ENCODE data around the gene PTPRN2.
"Not testable (repeated sequence)": the region's sequence is repeated elsewhere in the genome, so short reads cannot be mapped to it uniquely, and the experiment has no call there.

PTPRN2 gene

DNA sequence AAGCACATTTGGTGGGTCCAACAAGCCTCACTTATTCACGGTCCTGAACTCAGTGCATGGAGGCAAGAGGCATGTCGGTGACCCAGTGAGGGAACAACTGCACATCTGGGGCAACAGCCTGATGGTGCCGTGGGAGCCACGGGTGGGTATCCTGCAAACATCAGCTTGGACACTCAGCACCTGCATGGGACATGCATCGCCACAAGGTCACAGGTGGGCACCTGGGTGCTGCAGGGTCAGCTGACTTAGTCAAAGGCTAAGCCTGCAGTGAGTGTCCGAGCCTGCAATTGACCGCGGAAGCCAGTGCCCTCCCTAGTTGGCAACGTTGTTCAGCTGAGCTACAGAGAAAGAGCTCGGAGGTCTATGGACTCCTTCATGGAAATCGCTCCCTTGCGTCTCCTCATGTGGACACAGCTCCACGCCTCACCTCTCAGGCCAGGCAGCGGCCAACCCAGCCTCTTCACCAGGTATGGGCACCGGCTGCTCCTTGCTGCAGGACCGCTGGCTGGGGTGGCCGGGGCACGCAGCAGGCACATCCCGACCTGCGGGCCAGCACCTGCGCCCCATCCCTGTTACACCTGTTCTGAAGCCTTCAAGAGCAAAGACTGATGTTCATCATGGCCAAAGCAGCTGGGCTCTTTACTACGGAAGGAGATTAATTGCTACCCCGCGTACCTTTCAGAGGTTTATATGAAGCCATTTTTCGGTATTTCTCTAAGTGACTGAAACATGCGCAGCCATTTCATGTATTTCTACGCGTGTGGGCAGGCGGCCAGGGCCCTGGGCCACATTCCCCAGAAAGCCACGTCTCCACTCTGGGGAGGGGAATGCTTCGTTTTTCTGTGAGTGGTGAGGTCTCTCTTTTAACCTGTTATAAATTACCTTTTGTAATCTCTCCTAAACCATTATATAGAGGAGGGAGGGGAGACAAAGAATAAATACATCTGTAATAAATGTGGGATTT is 870.1 kb downstream of the PTPRN2 start:
- no peak for DNase-seq

DNA sequence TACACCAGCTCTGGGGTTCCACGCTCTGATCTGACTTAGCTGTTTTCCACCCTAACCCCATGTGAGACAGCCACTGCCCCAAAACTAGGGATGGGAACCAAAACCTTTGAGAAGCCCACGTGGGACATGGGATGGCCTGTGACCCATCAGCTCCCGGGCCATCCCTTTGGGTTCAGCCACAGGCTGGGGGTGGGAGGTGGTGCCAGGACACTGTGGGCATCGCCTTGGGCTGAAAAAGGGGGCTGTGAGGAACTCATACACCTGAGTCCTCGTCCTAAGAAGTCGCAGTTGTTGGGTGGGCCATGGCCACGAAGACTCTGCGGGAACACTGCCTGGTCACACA is 871.7 kb downstream of the PTPRN2 start:
- no peak for DNase-seq

DNA sequence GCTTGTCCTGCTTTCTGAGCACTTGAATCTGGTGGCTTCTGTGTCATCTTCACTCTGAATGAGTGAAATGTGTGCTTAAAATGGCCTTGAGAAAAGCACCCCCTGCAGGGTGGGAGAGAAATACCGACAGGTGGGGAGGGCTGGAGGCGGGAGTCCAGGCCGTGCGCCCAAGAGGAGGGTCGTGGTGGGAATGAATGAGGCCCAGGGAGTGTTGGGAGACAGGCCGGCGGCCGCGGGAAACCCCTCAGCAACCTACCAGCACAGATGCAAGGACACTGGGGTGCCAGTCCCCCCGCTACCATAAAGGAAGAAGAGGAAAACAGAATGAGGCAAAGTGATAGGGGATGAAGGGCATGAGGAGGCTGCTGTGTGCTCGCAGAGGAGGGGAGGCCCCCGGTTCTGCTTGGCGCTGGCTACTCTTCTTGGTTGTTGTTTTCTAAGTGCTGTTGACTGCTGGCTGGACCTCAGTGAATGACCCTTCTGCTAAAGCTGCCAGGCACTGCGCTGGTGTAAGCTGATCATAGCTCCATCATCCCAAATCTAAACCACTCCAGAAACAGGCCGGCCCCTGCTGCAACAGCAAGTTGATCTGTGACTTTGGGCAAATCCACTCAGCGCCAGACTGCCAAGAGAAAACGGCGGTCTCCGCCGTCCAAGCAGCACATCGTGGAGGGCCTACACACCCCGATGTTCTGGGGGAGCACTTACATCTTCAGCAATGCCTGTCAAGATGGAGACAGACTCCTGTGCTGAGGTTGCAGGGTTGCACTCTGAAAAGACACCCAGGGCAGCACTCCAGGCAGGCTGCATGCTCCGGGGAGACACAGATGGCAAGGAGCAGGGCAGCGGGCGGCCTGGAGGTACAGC is 872.3 kb downstream of the PTPRN2 start:
- no peak for DNase-seq

- no peak for DNase-seq
Observed at GRCh38 chr7:157714166-157715070, 873.2 kb downstream of the PTPRN2 start.

DNA sequence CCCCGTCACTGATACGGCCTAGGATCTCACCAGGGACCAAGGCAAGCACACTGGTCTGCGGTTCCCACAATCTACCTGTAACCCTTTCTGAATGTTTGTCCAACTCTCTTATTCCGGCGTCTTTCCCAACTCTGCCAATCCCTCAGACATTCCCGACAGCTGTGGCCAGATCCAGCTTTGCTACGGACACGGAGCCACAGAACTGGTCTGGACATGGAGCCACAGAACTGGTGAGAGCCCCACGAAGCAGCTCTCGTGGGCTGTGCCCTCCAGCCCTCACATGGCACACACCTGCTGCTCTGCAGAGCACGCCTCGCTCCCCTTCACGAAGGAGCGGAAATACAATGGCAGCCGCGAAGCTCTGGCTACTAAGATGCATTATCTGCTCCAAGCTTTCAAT is 874.0 kb downstream of the PTPRN2 start:
- DNase-seq = no peak

- peak in 1 of 2 donors; percentile 5 for DNase-seq
Observed at GRCh38 chr7:157712666-157713235, 874.9 kb downstream of the PTPRN2 start.

- no peak for DNase-seq
Observed at GRCh38 chr7:157711353-157711888, 876.2 kb downstream of the PTPRN2 start.

DNA sequence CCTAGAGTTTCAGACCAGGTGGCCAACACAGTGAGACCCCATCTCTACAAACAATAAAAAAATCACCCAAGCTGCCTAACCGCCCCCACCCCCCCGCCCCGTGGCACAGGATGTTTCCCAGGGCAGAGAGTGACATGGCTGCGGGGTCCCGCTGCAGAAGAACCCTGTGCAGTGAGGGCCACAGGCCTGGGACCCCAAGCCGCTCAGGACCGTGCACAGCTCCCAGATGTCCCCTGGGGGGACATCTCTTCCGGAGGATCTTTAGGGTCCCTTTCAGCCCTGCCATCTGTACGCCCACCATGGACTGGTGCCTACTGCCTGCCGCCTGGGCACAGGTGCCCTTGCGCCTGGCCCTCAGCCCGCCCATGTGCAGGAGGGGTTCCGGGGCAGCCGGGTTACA is 877.2 kb downstream of the PTPRN2 start:
- DNase-seq = no peak

GRCh38 chr7:157709531-157710251 is 877.9 kb downstream of the PTPRN2 start:
- DNase-seq = no peak

GRCh38 chr7:157708919-157709295 is 878.7 kb downstream of the PTPRN2 start:
- no peak for DNase-seq

GRCh38 chr7:157707983-157708918 is 879.4 kb downstream of the PTPRN2 start:
- DNase-seq = no peak

GRCh38 chr7:157704365-157704764 is 883.3 kb downstream of the PTPRN2 start:
- no peak for DNase-seq

GRCh38 chr7:157703534-157704195 is 884.0 kb downstream of the PTPRN2 start:
- DNase-seq = no peak

GRCh38 chr7:157703131-157703530 is 884.5 kb downstream of the PTPRN2 start:
- DNase-seq = no peak

GRCh38 chr7:157702311-157703023 is 885.2 kb downstream of the PTPRN2 start:
- DNase-seq = no peak

DNA sequence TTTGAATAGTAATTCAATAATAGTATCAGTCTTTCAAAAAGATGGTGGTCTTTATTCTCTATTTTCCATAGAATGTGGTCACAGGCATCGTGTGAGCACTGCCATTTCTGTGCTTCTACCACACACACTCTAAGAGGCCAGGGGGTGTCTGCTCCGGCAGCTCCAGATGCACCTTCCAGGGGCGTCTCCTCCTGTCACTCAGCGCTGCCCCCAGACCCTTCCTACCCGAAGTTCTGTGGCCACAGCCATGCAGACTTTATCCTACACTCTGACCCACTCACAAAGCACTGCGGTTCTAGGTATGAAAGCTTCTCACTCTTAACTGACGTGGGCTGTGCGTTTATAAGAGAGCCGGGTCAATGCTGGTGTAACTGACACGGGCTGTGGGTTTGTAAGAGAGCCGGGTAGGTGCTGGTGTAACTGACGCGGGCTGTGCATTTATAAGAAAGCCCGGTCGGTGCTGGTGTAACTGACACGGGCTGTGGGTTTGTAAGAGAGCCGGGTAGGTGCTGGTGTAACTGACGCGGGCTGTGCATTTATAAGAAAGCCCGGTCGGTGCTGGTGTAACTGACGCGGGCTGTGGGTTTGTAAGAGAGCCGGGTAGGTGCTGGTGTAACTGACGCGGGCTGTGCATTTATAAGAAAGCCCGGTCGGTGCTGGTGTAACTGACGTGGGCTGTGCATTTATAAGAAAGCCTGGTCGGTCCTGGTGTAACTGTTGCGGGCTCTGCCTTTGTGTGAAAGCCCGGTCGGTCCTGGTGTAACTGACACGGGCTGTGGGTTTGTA is 886.0 kb downstream of the PTPRN2 start:
- not testable (repeated sequence) for DNase-seq

DNA sequence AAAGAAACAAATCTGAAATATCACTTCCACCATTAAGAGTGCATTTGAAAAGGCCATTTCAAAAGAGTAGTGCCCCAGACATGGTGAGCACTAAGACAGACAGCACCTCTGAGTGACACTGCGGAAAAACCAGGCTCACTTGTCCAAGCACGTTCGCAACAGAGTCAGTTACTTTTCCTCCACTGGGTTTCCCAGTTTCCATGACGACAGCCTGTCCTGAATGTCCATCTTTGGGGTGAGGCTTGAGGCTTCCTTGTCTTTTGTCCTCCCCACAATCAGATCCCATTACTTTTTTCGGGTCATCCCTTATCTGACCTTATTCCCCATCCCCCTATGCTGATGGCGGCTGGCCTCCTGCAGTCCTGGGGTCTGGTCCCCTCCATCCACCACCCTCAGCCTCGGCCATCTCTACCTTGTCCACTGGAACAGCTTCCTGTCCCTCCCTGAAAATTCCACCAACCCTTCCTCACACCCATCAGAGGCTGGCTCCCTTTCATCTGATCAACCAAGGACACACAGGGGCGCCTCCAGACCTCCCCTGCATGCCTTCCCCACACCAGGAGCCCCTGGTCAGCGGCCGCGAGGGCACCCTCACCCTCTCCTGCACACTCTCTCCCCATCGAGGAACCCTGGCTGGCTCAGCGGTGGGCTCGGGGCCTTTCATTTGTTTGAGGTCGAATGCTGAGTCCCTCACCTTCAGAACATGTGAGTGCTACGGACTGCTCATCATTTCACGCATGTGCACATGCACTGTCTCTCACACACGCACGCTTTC is 887.2 kb downstream of the PTPRN2 start:
- DNase-seq = no peak

Measured in inflammatory macrophage (primary cell).